Peyer's patch (tissue), 4 donors: ENCODE results near the gene WDR93.

Experiments
- CTCF ChIP-seq, 6 experiments: fragments of 450-650 bp in 4 of 6; fragments of 200-600 bp in 2 of 6; sonication (generic) in 1 of 6; IDR thresholded peaks; one replicate each; pipeline ENCODE4 v1.5.1; 2017 to 2019; ENCODE audit warnings: antibody characterized with exemption in 6 of 6, mild to moderate bottlenecking in 3 of 6, moderate library complexity in 1 of 6
- POLR2A ChIP-seq, 2 donors: fragments of 450-650 bp; IDR thresholded peaks; one replicate each; pipeline ENCODE4 v1.5.1; 2017; ENCODE audit warnings: antibody characterized with exemption in 2 of 2, mild to moderate bottlenecking in 2 of 2, moderate library complexity in 2 of 2

GRCh38 chr15:89759835-89760234 is 69.2 kb downstream of the WDR93 start:
- no peak for TF ChIP-seq CTCF (IDR thresholded peaks at IDR 0.05)
- no peak for TF ChIP-seq POLR2A (IDR thresholded peaks at IDR 0.05)
